Parathyroid adenoma (tissue), 2 donors: Measurements from ENCODE around the gene LRRK1.

ENCODE experiments used
- H2AFZ ChIP-seq: fragments of 300-600 bp; sonication (generic); one replicate; pipeline ENCODE4 v1.7.0; 2017; ENCODE audit warnings: antibody characterized with exemption, mild to moderate bottlenecking
- H3K27ac ChIP-seq: fragments of 300-600 bp; sonication (generic); one replicate; pipeline ENCODE4 v1.7.0; 2017
- H3K27me3 ChIP-seq: fragments of 300-600 bp; sonication (generic); one replicate; pipeline ENCODE4 v1.7.0; 2017; ENCODE audit warnings: low read length; ENCODE audit not compliant: control insufficient read depth, insufficient read depth
- H3K36me3 ChIP-seq: fragments of 300-600 bp; sonication (generic); one replicate; pipeline ENCODE4 v1.7.0; 2017; ENCODE audit warnings: low read length; ENCODE audit not compliant: control insufficient read depth, insufficient read depth
- H3K4me1 ChIP-seq: fragments of 300-600 bp; sonication (generic); one replicate; pipeline ENCODE4 v1.7.0; 2017; ENCODE audit warnings: control low read depth
- H3K4me2 ChIP-seq: fragments of 300-600 bp; sonication (generic); one replicate; pipeline ENCODE4 v1.7.0; 2017; ENCODE audit warnings: low read length
- H3K4me3 ChIP-seq: fragments of 300-600 bp; sonication (generic); one replicate; pipeline ENCODE4 v1.7.0; 2017; ENCODE audit warnings: low read depth, low read length
- H3K79me2 ChIP-seq: fragments of 300-600 bp; sonication (generic); one replicate; pipeline ENCODE4 v1.7.0; 2017; ENCODE audit warnings: control low read depth
- H3K9ac ChIP-seq: fragments of 300-600 bp; sonication (generic); one replicate; pipeline ENCODE4 v1.7.0; 2017; ENCODE audit warnings: mild to moderate bottlenecking
- H3K9me3 ChIP-seq: fragments of 300-600 bp; sonication (generic); one replicate; pipeline ENCODE4 v1.7.0; 2017; ENCODE audit warnings: low read length; ENCODE audit not compliant: control insufficient read depth
- CTCF ChIP-seq: fragments of 300-600 bp; sonication (generic); IDR thresholded peaks from one replicate; pipeline ENCODE4 v1.7.0; 2017; ENCODE audit warnings: antibody characterized with exemption, mild to moderate bottlenecking
- donor health status: primary hyperparathyroidism.

Gene LRRK1

DNA sequence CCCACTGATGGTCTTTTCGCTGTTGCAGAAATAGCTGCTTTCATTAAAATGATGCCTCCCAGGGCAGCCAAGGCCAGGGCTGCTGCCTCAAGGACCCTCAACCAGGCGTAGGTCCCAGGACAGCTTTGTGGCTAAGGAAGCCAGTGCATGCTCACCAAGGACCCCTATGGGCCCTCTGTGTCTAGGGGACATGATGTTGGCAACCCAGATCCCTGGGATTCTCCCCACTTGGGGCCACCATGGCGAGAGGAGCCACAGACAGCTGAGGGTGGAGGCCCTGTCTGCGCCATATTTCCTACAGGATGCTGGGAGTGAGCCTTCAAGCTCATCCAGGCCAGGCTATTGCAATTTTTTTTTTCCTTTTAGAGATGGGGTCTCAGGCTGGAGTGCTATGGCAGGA, 195.5 kb downstream of the LRRK1 start:
- Histone ChIP-seq H3K4me2 (no peak overlapping the region), H3K27ac (no peak overlapping the region), H3K9ac (no peak overlapping the region), H3K27me3 (no peaks in the 10 kb centered on the region), H3K4me1 (no peaks in the 10 kb centered on the region), H2AFZ (no peak overlapping the region), H3K9me3 (no peaks in the 10 kb centered on the region), H3K36me3 (no peaks in the 10 kb centered on the region), H3K79me2 (no peaks in the 10 kb centered on the region), H3K4me3 (no peak overlapping the region)
- TF ChIP-seq CTCF, result no peak

GRCh38 chr15:101115393-101115785, 196.2 kb downstream of the LRRK1 start:
- H3K9ac ChIP-seq, result no peak overlapping the region
- H3K36me3 ChIP-seq, result no peaks in the 10 kb centered on the region
- no peak overlapping the region for H3K27ac ChIP-seq

GRCh38 chr15:101115786-101116680, 196.9 kb downstream of the LRRK1 start:
- no peak overlapping the region for H3K27ac ChIP-seq
- no peak overlapping the region for H2AFZ ChIP-seq
- H3K36me3 ChIP-seq, result no peaks in the 10 kb centered on the region
- no peak overlapping the region for H3K4me2 ChIP-seq
- no peak overlapping the region for H3K4me3 ChIP-seq
- no peaks in the 10 kb centered on the region for H3K27me3 ChIP-seq
- no peak overlapping the region for H3K9ac ChIP-seq
- no peaks in the 10 kb centered on the region for H3K4me1 ChIP-seq
- H3K79me2 ChIP-seq, result no peaks in the 10 kb centered on the region
- H3K9me3 ChIP-seq, result no peaks in the 10 kb centered on the region
- no peak for TF ChIP-seq CTCF

More at GRCh38 chr15:101115393-101115785, 196.2 kb downstream of the LRRK1 start:
- Histone ChIP-seq H3K27me3 (no peaks in the 10 kb centered on the region), H3K4me3 (no peak overlapping the region), H3K9me3 (no peaks in the 10 kb centered on the region), H3K4me1 (no peaks in the 10 kb centered on the region), H3K4me2 (no peak overlapping the region), H2AFZ (no peak overlapping the region), H3K79me2 (no peaks in the 10 kb centered on the region)
- TF ChIP-seq CTCF, result no peak

DNA sequence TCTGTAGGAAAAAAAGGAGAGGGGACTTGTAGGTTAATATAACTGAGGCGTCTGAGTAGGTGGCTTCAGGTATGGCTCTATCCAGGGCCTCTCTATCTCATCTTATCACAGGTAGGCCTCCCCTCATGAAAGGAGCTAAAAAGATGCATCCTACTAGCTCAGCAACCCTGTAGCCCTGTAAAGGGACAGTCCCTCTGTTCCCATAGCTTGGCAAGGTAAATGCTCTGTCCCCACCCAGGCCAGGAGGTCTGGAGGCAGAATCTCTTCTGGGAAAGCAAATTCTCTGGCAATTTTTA, 197.5 kb downstream of the LRRK1 start:
- H3K36me3 ChIP-seq, result no peaks in the 10 kb centered on the region
- no peak overlapping the region for H3K4me2 ChIP-seq
- H3K4me1 ChIP-seq, result no peaks in the 10 kb centered on the region
- H2AFZ ChIP-seq, result no peak overlapping the region
- TF ChIP-seq CTCF, result no peak
- no peaks in the 10 kb centered on the region for H3K27me3 ChIP-seq
- no peaks in the 10 kb centered on the region for H3K9me3 ChIP-seq
- no peaks in the 10 kb centered on the region for H3K79me2 ChIP-seq
- no peak overlapping the region for H3K4me3 ChIP-seq
- no peak overlapping the region for H3K9ac ChIP-seq
- no peak overlapping the region for H3K27ac ChIP-seq

- no peak overlapping the region for H3K4me3 ChIP-seq
- no peaks in the 10 kb centered on the region for H3K27me3 ChIP-seq
- H3K27ac ChIP-seq, result no peak overlapping the region
- H3K36me3 ChIP-seq, result no peaks in the 10 kb centered on the region
- H3K4me1 ChIP-seq, result no peaks in the 10 kb centered on the region
- no peak for TF ChIP-seq CTCF
- no peaks in the 10 kb centered on the region for H3K79me2 ChIP-seq
- H3K4me2 ChIP-seq, result no peak overlapping the region
- H3K9me3 ChIP-seq, result no peaks in the 10 kb centered on the region
- no peak overlapping the region for H2AFZ ChIP-seq
- H3K9ac ChIP-seq, result no peak overlapping the region
Observed at GRCh38 chr15:101118116-101118515, 199.0 kb downstream of the LRRK1 start.
